Measurements from ENCODE around the gene TFPT.

The TFPT gene

DNA sequence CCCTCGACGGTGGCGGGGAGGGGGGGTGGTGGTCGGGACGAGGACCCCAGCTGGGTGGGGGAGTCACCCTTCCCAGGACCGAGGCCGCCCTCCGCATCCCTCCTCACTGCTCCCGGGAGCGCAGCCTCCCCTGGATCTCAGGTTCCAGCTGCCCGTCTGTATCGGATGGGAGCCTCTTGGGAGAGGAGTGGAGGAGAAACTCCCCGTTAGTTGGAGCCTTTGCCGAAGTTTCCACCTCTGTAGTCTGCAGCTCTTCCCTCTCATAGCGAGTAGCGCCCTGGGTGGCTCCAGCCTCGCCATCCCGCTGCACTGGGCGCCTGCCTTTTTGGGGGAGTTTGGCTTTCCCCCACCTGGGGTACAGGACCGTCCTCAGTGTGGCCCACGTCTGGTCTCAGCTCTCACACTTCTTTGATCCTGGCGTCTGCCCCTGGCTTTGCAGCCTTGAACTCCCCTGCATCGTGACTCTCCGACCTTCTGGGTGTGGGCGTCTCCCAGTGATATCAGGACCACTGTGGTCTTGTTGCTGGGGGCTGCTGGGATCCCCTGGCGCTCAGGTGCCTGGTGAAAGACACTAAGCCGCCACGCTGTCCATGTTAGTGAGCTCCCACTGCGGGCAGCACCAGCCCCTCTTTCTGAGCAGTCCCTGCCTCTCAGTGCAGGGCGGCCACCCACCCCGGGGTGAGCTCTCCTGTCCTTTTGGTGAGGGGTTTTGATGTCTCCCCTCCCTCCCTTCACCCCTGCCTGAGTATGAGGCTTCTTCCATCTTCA, 23.2 kb upstream of the TFPT start:
- Histone ChIP-seq H3K36me3 (ENCODE audit: insufficient read depth, low read length) (peaks cover 44% of the 10 kb centered on the region), H3K9me3 (ENCODE audit: low read length) (no peaks in the 10 kb centered on the region), H3K4me3 (ENCODE audit: low read length) (peak overlapping the region; percentile 63), H3K27me3 (ENCODE audit: insufficient read depth, low read length) (no peaks in the 10 kb centered on the region), H3K4me1 (ENCODE audit: insufficient read depth, low read length) (peaks cover 22% of the 10 kb centered on the region), H2AFZ (ENCODE audit: low read depth, low read length) (no peak overlapping the region)

DNA sequence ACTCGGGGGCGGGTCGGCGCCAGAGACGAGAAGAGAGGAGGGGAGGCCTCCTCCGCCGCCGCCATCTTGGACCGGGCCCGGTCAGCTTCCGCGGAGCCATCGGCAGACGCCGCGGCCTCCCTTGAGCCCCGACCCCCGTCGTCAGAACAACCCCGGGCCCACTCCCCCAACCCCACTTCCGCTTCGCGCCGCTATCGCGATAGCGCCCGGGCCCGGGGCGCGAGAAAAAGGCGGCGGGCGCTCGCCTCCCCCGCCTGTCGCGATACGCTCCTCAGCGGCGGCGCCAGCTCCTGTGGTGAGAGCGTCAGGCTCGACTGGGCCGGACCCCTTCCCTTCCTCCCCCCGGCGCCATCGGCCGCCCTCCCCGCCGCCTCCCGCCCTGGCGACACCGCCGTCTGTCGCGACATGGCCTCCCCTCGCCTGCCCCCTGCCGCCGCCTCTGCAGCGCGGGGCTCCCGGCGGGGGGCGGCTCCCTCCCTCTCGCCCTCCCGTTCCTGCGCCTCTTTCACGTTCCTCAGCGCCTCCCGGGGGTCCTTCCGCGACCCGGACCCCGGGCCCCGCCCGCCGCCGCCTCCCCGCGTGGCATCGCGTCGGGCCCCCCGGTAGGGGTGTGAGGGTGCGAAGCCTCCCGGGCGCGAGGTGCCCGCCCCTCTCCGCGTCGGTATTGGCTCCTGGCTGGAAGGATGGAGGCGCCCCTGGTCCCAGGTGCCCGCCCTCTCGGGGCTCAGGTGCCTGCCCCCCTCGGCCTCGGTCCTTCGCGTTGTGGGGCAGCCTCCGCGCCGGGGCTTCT, 22.4 kb upstream of the TFPT start, which contains the start of gene CNOT3:
Gene CNOT3, plus strand, starts transcription at position 64 of the 790 bp plus-strand sequence. CDS start 5,217 bp downstream, outside the sequence.
- peak within 1 kb of the TSS; percentile 11 for H2AFZ ChIP-seq (ENCODE audit: low read depth, low read length)
- H3K27me3 ChIP-seq (ENCODE audit: insufficient read depth, low read length) = no peaks in the 10 kb centered on the region
- peaks cover 22% of the 10 kb centered on the region for H3K4me1 ChIP-seq (ENCODE audit: insufficient read depth, low read length)
- H3K36me3 ChIP-seq (ENCODE audit: insufficient read depth, low read length) = peaks cover 38% of the 10 kb centered on the region
- H3K4me3 ChIP-seq (ENCODE audit: low read length) = peak within 1 kb of the TSS; percentile 63
- no peaks in the 10 kb centered on the region for H3K9me3 ChIP-seq (ENCODE audit: low read length)

DNA sequence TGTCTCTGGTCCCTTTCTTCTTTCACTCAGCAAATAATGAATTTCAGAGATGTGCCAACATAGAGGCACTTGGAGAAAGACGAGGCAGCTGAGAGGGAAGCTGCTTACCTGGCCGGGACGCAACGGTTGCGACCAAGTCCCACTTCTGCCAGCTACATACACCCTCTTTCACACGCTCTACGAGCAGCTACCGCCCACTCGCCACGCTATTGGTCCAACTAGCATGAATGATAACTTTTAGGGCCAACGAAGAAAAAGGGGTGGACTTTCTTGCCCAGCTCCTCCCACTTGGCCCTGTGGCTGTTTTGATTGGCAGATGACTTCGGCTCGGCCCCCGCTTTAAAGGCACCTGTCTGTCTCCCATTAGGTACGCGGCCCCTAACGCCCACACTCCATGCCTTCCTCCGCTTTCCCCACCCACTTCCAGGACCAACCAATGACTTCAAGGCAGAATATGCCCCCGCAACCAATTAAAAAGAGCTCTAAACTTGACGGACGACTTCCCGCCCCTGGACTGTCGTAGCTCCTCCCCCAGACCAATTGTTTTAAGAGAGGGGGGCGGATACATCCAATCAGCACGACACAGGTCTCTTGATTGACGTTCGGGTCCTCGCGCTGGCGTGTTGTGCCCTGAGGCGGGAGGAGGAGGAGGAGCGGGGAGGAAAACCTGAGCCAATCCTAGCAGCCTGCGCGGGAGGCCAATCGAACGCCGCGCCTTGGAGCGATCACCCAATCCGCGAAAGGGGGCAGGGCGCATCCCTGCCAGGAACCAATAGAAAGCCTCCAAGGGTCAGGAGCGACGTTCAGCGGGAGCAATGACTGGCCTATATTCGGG, 21.6 kb upstream of the TFPT start:
- Histone ChIP-seq H3K4me3 (ENCODE audit: low read length) (peak overlapping the region; percentile 63), H3K36me3 (ENCODE audit: insufficient read depth, low read length) (peaks cover 30% of the 10 kb centered on the region), H3K27me3 (ENCODE audit: insufficient read depth, low read length) (no peaks in the 10 kb centered on the region), H2AFZ (ENCODE audit: low read depth, low read length) (peak overlapping the region; percentile 11), H3K4me1 (ENCODE audit: insufficient read depth, low read length) (peaks cover 22% of the 10 kb centered on the region), H3K9me3 (ENCODE audit: low read length) (no peaks in the 10 kb centered on the region)

DNA sequence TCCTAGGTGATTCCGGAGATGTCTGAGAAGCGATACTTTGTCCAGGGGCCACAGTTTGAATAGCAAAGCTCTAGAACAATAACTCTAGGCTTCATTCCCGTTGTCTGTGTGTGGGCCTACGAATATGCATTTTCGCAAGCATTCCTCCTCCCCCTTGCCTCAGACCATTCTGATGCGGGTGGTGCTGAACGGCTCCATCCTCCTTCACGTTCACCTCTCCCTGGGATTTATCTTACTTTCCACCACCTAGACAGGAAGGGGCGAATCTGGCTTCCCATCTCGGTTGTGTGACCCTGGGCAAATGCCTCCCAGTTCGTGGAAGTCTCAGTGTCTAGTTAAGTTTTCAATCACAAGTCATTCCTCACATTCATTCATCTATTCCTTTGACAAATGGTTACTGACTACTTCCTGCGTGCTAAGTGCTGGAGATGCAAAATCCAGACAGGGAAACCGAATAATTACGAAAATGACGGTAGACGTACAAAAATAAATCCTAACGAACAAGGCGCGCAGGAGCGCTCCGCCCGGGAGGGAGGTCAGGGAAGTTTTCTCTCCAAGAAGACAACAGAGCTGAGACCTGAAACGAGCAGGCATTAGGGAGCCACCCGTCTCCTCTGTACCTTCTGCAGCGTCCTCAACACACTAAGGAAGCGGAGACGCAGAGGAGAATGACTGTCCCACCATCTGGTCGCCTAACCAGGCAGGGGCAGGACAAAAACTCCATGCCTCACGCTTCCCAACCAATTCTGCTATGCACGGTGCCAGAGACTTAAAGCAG, 20.8 kb upstream of the TFPT start:
- H2AFZ ChIP-seq (ENCODE audit: low read depth, low read length) = peak overlapping the region; percentile 11
- peaks cover 22% of the 10 kb centered on the region for H3K4me1 ChIP-seq (ENCODE audit: insufficient read depth, low read length)
- H3K9me3 ChIP-seq (ENCODE audit: low read length) = no peaks in the 10 kb centered on the region
- H3K36me3 ChIP-seq (ENCODE audit: insufficient read depth, low read length) = peaks cover 29% of the 10 kb centered on the region
- H3K4me3 ChIP-seq (ENCODE audit: low read length) = peak overlapping the region; percentile 52
- no peaks in the 10 kb centered on the region for H3K27me3 ChIP-seq (ENCODE audit: insufficient read depth, low read length)

DNA sequence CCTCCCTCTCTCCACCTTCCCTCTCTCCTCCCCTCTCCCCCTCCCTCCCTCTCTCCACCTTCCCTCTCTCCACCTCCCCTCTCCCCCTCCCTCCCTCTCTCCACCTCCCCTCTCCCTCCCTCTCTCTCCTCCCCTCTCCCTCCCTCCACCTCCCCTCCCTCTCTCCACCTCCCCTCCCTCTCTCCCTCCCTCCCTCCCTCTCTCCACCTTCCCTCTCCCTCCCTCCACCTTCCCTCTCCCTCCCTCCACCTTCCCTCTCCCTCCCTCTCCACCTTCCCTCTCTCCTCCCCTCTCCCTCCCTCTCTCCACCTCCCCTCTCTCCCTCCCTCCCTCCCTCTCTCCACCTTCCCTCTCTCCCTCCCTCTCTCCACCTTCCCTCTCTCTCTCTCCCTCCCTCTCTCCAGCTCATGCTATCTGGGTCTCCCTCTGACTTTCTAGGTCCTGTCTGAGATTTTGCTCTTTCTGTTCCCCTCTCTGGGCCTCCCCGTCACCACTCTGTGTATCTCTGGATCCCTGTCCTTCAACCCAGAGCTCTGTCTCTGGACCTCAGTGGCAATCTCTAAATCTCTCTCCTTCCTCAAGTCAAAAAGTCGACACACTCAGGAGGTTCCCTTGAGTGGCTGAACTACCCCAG, 18.6 kb upstream of the TFPT start:
- no peak overlapping the region for H2AFZ ChIP-seq (ENCODE audit: low read depth, low read length)
- H3K27me3 ChIP-seq (ENCODE audit: insufficient read depth, low read length) = no peaks in the 10 kb centered on the region
- no peaks in the 10 kb centered on the region for H3K9me3 ChIP-seq (ENCODE audit: low read length)
- peaks cover 15% of the 10 kb centered on the region for H3K4me1 ChIP-seq (ENCODE audit: insufficient read depth, low read length)
- H3K36me3 ChIP-seq (ENCODE audit: insufficient read depth, low read length) = peaks cover 25% of the 10 kb centered on the region
- H3K4me3 ChIP-seq (ENCODE audit: low read length) = no peak overlapping the region

DNA sequence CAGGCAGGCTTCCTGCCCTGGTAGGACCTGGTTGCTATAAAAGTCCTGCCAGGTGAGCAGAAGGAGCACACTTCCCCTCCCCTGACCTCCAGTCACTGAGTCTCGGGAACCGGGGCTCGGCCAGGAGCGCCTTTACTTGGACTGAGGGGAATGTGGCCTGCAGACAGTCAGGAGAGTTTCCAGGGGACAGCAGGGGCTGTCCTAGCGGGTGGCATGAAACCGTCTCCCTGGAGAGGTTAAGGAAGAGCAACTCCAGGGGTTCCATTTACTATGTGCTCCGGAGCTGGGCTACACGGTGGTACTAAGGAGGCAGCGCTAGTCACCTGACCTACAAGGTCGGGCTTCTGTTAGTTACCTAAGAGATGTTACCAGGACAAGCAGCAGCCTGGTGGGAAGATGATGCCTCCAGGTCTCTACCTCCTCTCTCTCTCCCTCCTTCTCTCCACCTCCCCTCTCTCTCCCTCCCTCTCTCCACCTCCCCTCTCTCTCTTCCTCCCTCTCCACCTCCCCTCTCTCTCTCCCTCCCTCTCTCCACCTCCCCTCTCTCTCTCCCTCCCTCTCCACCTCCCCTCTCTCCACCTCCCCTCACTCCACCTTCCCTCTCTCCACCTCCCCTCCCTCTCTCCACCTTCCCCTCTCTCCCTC, 18.0 kb upstream of the TFPT start:
- Histone ChIP-seq H3K4me3 (ENCODE audit: low read length) (no peak overlapping the region), H2AFZ (ENCODE audit: low read depth, low read length) (no peak overlapping the region), H3K9me3 (ENCODE audit: low read length) (no peaks in the 10 kb centered on the region), H3K4me1 (ENCODE audit: insufficient read depth, low read length) (peaks cover 9% of the 10 kb centered on the region), H3K27me3 (ENCODE audit: insufficient read depth, low read length) (no peaks in the 10 kb centered on the region), H3K36me3 (ENCODE audit: insufficient read depth, low read length) (peaks cover 28% of the 10 kb centered on the region)

DNA sequence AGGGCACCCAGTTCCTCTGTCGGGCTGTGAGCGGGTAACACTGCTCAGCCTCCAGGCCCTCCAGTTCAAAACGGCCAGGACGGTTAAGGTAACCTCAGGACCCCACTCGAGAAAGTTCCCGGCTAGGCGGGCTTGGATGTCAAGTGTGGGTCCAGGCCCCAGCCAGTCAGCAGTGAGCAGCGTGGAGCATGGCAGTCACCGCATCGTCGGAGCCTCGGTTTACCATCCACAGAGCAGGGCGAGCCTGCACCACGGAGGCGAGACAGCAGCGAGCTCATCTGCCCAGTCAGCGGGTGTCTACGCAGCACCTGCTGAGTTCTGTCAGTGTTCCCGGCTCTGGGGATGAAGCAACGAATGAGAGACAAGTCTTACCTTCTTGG, 14.2 kb upstream of the TFPT start:
- Histone ChIP-seq H3K27me3 (ENCODE audit: insufficient read depth, low read length) (no peaks in the 10 kb centered on the region), H2AFZ (ENCODE audit: low read depth, low read length) (no peak overlapping the region), H3K4me1 (ENCODE audit: insufficient read depth, low read length) (no peaks in the 10 kb centered on the region), H3K36me3 (ENCODE audit: insufficient read depth, low read length) (peaks cover 60% of the 10 kb centered on the region), H3K9me3 (ENCODE audit: low read length) (no peaks in the 10 kb centered on the region), H3K4me3 (ENCODE audit: low read length) (no peak overlapping the region)

DNA sequence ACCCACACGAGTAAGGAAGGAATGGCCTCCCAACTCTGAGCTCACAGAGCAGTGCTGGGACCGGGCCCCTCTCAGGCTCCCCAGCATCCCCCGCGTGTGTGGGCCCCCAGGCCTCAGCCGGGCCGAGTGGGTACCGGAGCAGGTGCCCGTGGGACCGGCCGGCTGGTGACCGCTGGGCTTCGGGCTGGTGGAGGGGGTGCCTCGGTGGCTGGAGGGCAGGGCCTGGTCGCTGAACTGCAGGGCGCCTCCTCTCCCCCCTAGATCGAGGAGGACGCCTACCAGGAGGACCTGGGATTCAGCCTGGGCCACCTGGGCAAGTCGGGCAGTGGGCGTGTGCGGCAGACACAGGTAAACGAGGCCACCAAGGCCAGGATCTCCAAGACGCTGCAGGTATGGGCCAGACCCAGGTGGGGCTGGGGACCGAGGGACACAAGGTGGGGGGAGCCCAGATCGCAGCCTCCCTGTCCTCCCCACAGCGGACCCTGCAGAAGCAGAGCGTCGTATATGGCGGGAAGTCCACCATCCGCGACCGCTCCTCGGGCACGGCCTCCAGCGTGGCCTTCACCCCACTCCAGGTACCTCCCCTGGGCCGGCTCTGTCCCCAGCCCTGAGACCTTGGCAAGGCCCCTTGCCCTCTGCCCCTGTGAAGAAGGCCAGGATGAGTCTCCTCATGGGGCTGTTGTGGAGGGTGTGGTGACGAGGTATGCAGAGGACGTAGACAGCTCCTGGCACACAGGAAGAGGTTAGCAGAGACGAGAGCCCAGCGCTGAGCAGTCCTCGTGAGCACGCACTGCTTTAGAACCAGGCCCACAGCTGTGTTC, 13.5 kb upstream of the TFPT start:
- H3K4me3 ChIP-seq (ENCODE audit: low read length) = no peak overlapping the region
- no peak overlapping the region for H2AFZ ChIP-seq (ENCODE audit: low read depth, low read length)
- H3K27me3 ChIP-seq (ENCODE audit: insufficient read depth, low read length) = no peaks in the 10 kb centered on the region
- H3K36me3 ChIP-seq (ENCODE audit: insufficient read depth, low read length) = peaks cover 65% of the 10 kb centered on the region
- no peaks in the 10 kb centered on the region for H3K4me1 ChIP-seq (ENCODE audit: insufficient read depth, low read length)
- H3K9me3 ChIP-seq (ENCODE audit: low read length) = no peaks in the 10 kb centered on the region

DNA sequence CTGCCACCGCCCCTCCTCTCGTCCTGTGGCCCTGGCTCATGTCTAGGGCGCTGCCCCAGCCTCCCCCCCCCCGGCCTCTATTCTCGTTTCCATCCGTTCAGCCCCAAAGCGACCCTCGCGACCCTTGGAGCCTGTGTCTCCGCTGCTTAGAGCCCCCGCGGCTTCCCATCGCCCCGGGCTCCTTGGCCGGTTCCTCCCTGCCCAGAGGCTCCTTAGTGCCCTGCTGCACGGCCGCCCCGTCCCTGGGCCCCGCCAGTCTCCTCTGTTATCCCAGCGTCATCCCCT, 12.9 kb upstream of the TFPT start:
- H3K9me3 ChIP-seq (ENCODE audit: low read length) = no peaks in the 10 kb centered on the region
- no peaks in the 10 kb centered on the region for H3K27me3 ChIP-seq (ENCODE audit: insufficient read depth, low read length)
- no peaks in the 10 kb centered on the region for H3K4me1 ChIP-seq (ENCODE audit: insufficient read depth, low read length)
- peaks cover 71% of the 10 kb centered on the region for H3K36me3 ChIP-seq (ENCODE audit: insufficient read depth, low read length)
- no peak overlapping the region for H2AFZ ChIP-seq (ENCODE audit: low read depth, low read length)
- H3K4me3 ChIP-seq (ENCODE audit: low read length) = no peak overlapping the region

DNA sequence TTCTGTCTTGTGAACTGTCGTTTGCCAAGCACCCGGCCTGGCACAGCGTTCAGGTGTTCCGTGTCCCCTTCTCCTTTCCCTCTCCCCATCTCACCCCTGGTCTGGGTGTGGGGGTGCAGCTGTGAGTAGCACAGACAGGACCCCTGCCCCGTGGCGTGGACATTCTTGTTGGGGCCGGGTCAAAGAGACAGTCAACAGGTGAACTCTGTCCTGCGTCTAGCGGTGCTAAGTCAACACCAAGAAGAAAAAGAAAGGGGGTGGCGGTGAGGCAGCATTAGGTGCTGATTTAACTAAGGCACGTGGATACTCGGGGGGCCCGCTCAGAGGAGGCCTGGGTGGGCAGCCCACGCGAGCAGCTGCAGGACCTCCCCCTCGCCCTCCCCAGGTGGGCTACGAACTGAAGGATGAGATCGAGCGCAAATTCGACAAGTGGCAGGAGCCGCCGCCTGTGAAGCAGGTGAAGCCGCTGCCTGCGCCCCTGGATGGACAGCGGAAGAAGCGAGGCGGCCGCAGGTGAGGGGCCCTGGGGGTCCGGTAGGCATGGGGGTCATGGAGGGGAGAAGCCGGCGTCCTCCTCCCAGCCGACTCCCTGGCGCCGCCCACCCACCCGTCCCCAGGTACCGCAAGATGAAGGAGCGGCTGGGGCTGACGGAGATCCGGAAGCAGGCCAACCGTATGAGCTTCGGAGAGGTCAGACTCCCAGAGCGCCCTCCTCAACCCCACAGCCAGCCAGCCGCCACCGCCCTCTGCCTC, 12.4 kb upstream of the TFPT start:
- H3K36me3 ChIP-seq (ENCODE audit: insufficient read depth, low read length) = peaks cover 76% of the 10 kb centered on the region
- H3K27me3 ChIP-seq (ENCODE audit: insufficient read depth, low read length) = no peaks in the 10 kb centered on the region
- H3K4me3 ChIP-seq (ENCODE audit: low read length) = no peak overlapping the region
- H2AFZ ChIP-seq (ENCODE audit: low read depth, low read length) = no peak overlapping the region
- no peaks in the 10 kb centered on the region for H3K4me1 ChIP-seq (ENCODE audit: insufficient read depth, low read length)
- H3K9me3 ChIP-seq (ENCODE audit: low read length) = no peaks in the 10 kb centered on the region

DNA sequence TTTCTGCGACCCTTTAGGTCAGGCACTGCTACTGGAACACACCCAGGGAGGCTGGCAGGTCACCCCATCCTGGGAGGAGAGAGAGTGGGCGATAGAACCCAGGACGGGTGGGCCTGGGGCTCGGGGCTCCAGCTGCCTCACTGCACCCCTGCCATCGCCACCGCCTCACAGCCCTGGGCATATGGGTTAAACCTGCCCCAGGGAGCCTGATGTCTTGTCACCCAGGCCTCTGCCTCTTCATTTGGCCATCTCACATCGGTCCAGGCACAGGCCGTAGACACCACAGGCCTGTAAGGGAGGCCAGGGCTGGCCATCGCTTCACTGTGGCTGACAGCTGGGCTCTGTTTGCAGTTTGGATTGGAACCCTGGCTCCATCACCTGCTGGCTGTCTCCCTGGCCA, 10.3 kb upstream of the TFPT start:
- H3K4me1 ChIP-seq (ENCODE audit: insufficient read depth, low read length) = no peaks in the 10 kb centered on the region
- peaks cover 81% of the 10 kb centered on the region for H3K36me3 ChIP-seq (ENCODE audit: insufficient read depth, low read length)
- H2AFZ ChIP-seq (ENCODE audit: low read depth, low read length) = no peak overlapping the region
- no peaks in the 10 kb centered on the region for H3K9me3 ChIP-seq (ENCODE audit: low read length)
- no peak overlapping the region for H3K4me3 ChIP-seq (ENCODE audit: low read length)
- H3K27me3 ChIP-seq (ENCODE audit: insufficient read depth, low read length) = no peaks in the 10 kb centered on the region
